HUES48 (cell line): ENCODE results near the gene TLDC2.

Experiments
- H3K27ac ChIP-seq: one replicate; pipeline ENCODE4 v1.7.0; 2013; ENCODE audit warnings: low read depth, low read length, inconsistent platforms
- H3K27me3 ChIP-seq: 2 replicates; pipeline ENCODE4 v1.6.1; 2013; ENCODE audit warnings: mild to moderate bottlenecking, low read length; ENCODE audit not compliant: control insufficient read depth, insufficient read depth
- H3K36me3 ChIP-seq: 2 replicates; pipeline ENCODE4 v1.6.1; 2013; ENCODE audit warnings: low read length; ENCODE audit not compliant: control insufficient read depth, insufficient read depth
- H3K4me1 ChIP-seq: 2 replicates; pipeline ENCODE4 v1.6.1; 2013; ENCODE audit warnings: mild to moderate bottlenecking, low read length; ENCODE audit not compliant: control insufficient read depth, insufficient read depth
- H3K4me3 ChIP-seq: 2 replicates; pipeline ENCODE4 v1.5.1; 2013; ENCODE audit warnings: mild to moderate bottlenecking, low read depth, low read length
- H3K9ac ChIP-seq: 2 replicates; pipeline ENCODE4 v1.6.1; 2013; ENCODE audit warnings: mild to moderate bottlenecking, low read depth, low read length, moderate library complexity
- H3K9me3 ChIP-seq: 2 replicates; pipeline ENCODE4 v1.6.1; 2013; ENCODE audit warnings: low read length; ENCODE audit not compliant: control insufficient read depth, insufficient read depth

TLDC2 gene

DNA sequence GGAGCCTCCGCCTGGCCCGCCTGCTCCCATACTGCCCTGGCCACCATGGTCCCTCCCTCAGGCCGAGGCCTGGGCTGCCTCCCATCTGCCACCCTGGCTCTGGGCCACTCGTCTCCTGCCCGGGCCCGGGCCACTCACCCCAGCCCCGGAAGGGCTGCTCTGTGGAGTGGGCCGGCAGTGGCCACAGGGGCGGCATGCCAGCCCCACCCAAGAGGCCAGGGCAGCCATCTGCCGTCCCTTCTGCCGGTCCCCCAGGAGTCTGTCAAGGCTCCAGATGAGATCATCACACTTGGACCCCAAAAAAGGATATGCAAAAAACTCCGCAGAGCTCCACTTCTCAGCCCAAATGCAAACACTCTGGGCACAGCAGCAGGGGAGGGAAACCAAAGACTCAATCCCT, 23.8 kb upstream of the TLDC2 start:
- H3K4me1 ChIP-seq, result no peaks in the 10 kb centered on the region; the same call in 1 of the 2 replicates
- no peak overlapping the region for H3K9ac ChIP-seq
- no peak overlapping the region for H3K4me3 ChIP-seq
- no peaks in the 10 kb centered on the region for H3K27me3 ChIP-seq
- no peak overlapping the region for H3K27ac ChIP-seq
- H3K9me3 ChIP-seq, result peaks cover 5% of the 10 kb centered on the region
- H3K36me3 ChIP-seq, result peaks cover 3% of the 10 kb centered on the region; the same call in 1 of the 2 replicates

DNA sequence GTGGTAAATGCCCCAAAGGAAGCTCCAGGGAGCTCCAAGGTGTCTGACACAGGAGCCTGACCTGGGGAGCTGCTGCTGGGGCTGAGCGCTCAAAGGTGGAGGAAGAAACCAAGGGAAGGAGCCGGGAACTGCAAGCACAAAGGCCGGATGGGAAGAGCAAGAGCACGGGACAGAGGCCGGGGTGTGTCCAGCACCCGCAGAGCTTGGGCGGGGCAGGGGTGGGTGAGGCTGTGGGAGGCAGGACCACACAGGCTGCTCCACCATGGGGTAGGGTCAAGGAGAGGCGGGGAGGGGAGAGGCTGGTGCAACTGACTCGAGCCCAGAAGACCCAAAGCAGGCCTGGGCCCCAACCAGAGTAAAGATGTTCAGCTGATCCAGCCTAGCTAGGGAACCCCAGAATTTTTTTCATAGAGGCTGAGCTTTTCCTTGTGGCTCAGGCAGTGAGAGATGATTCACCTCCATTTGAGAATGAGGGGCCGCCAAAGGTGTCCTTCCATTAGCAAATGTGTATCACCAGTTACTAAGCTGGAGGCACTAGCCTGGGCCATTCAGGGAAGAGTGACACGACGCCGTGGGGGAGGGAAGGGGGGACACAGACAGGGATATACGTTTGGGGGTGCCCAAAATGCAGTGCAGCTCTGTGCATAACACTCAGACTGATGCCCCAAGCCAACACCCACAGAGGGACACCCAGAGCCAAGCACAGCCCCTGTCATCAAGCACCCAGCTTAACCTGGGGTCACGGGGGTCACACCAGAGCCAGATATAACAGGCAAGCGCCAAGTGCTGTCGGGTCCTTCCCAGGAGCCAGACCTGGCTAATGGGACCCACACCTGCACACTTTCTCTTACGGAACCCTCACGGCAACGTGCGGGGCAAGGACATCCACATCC, 21.3 kb upstream of the TLDC2 start:
- H3K27me3 ChIP-seq, result no peaks in the 10 kb centered on the region
- H3K36me3 ChIP-seq, result peaks cover 10% of the 10 kb centered on the region
- H3K4me3 ChIP-seq, result no peak overlapping the region
- H3K27ac ChIP-seq, result no peak overlapping the region
- H3K4me1 ChIP-seq, result no peaks in the 10 kb centered on the region; the same call in 1 of the 2 replicates
- H3K9ac ChIP-seq, result no peak overlapping the region
- H3K9me3 ChIP-seq, result peaks cover 5% of the 10 kb centered on the region

DNA sequence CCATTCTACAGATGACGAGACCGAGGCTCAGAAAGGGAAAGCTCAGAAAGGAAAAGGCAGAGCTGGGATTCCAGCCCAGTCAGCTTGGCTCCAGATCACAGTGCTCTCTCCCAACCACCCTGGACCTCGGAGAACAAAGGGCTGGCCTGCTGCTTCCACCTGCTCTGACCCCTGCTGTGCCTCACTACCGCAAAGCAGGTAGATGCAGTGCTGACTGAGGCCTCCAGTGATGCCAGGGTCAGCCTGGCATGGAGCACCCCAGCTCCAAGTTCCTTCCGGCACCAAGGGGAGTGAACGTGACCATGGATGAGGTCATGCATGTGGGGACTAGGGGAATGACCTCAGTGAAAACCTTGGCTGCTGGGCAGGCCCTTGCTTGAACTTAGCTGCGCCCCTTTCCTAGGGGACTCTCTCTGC, 20.7 kb upstream of the TLDC2 start:
- H3K4me3 ChIP-seq, result no peak overlapping the region
- peaks cover 5% of the 10 kb centered on the region for H3K9me3 ChIP-seq
- H3K4me1 ChIP-seq, result no peaks in the 10 kb centered on the region; the same call in 1 of the 2 replicates
- no peak overlapping the region for H3K27ac ChIP-seq
- no peak overlapping the region for H3K9ac ChIP-seq
- H3K27me3 ChIP-seq, result no peaks in the 10 kb centered on the region
- peaks cover 10% of the 10 kb centered on the region for H3K36me3 ChIP-seq

DNA sequence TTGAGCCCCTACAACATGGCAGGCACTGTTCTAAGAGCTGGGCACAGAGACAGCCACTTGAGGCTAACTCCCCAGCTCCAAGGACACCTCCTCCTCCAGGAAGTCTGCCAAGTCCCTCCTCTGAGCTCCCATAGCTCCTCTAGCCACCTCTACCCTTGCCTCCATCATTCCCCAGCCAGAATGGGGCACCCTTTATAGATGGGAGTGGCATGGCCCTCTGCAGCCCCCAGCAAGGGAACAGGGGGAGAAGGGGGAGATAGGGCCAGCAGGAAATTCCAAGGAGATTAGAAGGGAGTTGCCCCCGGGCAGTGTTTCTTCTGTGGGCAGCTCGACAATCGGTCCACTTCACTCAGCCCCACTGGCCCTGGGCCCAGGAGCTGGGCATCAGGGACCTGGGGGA, 19.7 kb upstream of the TLDC2 start:
- no peaks in the 10 kb centered on the region for H3K27me3 ChIP-seq
- H3K9ac ChIP-seq, result no peak overlapping the region
- no peak overlapping the region for H3K27ac ChIP-seq
- no peak overlapping the region for H3K4me3 ChIP-seq
- H3K4me1 ChIP-seq, result no peaks in the 10 kb centered on the region; the same call in 1 of the 2 replicates
- peaks cover 13% of the 10 kb centered on the region for H3K36me3 ChIP-seq
- H3K9me3 ChIP-seq, result no peaks in the 10 kb centered on the region

DNA sequence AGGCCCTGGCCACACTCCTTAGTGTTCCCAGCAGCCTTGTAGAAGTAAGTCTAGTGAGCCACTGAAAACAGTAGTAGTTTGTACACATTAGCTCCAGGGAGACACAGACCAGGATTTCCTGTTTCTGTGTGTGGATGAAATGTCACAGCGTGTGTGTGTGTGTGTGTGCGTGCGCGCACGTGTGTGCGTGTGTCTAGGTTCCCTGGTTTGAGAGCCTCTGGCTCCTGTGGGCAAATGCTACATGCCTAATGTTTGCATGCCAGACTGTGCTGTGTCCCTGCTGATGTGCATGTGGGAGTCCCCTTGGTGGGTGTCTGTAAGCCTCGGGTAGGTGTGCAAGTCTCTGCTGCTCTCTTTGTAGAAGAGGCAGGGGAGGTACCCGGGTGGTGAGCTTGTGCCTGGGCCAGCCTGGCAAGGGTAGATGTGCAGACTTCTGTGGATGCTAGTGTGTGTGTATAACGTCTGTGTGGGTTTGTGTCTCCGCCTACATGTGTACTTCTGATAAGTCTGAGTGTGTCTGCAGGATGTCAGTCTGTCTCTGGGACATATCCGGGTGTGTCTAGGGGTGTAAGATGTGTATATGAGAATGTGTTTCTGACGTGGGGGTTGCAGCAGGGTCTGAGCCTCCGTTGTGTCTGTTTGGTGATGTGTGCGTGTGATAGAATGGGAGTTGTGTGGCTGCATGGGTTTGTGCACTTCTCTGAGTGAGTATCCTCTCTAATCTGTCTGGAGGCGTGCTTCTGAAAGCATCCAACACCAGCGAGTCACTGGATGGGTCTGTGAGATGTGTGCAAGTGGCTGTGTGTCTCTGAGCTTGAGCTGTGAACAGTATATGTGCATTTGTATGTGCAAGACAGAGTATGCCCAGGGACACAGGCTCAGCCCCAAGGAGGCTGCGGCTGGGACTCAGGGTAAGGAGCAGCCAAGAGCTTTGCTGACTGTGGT, 19.0 kb upstream of the TLDC2 start:
- no peak overlapping the region for H3K27ac ChIP-seq

DNA sequence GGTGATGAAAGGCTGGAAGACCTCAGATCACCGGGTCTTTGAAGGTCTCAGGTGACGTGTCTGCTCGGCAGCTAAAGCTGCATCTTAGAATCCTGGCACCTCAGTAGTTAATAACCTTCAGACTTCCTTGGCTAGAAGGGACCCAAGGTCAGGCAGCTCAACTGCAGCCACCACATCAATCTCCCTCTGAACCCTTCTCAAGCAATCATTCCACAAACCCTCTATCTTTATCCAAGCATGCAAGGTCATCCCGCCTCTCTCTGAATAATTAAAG, 16.7 kb upstream of the TLDC2 start:
- H3K4me3 ChIP-seq, result no peak overlapping the region
- H3K9ac ChIP-seq, result no peak overlapping the region
- H3K4me1 ChIP-seq, result peaks cover 6% of the 10 kb centered on the region
- H3K9me3 ChIP-seq, result no peaks in the 10 kb centered on the region
- no peak overlapping the region for H3K27ac ChIP-seq
- no peaks in the 10 kb centered on the region; the same call in 1 of the 2 replicates for H3K27me3 ChIP-seq
- peaks cover 13% of the 10 kb centered on the region for H3K36me3 ChIP-seq

More for the DNA sequence above, 19.0 kb upstream of the TLDC2 start:
- no peak overlapping the region for H3K4me3 ChIP-seq
- H3K9me3 ChIP-seq, result no peaks in the 10 kb centered on the region
- H3K9ac ChIP-seq, result no peak overlapping the region
- H3K36me3 ChIP-seq, result peaks cover 13% of the 10 kb centered on the region
- H3K27me3 ChIP-seq, result no peaks in the 10 kb centered on the region
- H3K4me1 ChIP-seq, result peaks cover 5% of the 10 kb centered on the region

DNA sequence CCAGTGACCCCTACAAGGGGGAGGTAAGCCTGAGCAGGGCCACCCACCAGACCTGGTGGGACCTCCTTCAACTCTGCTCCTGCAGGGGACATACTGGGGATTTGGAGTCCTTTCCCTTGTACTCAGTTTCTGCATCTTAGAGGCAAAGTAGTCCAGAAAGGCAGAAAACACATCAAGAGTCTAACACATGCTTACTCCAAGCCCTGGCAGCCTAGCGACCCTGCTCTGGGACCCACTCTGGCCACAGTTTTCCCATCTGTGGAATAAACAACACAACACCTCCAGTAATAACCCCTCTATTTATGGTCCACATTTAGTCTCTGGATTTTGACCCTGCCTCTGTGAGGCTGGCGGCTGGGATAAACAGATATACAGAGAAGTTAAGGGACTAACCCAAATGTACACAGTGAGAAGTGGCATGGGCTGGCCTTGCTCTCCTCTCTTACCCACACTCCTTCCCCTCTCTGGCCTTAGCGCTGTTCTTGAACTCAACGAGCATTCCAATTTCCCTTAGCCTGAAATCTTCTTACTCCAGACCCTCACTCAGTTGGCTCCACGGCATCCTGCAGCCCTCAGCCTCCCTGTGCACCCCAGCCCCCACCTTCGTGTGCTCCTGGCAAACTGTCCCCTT, 16.1 kb upstream of the TLDC2 start:
- no peak overlapping the region for H3K9ac ChIP-seq
- no peak overlapping the region for H3K4me3 ChIP-seq
- peaks cover 13% of the 10 kb centered on the region for H3K36me3 ChIP-seq
- H3K27ac ChIP-seq, result no peak overlapping the region
- peaks cover 10% of the 10 kb centered on the region for H3K4me1 ChIP-seq
- no peaks in the 10 kb centered on the region; the same call in 1 of the 2 replicates for H3K27me3 ChIP-seq
- no peaks in the 10 kb centered on the region for H3K9me3 ChIP-seq

DNA sequence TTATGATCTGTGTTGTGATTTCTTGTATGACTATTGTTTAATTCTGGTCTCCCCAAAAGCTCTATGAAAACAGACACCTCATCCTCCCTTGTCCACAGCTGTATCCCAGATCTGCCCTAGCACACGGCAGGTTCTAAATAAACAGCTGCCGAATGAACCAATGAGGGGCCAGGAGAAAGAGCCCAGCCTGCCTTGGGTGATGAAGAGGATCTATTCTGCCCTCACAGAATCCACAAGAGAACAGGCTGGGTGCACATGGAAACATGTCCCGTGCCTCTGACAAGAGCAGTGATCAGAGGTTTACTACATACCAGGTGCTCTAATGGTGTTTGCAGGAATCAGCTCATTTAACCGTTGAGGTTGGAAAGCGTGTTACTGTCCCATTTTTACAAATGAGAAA, 15.6 kb upstream of the TLDC2 start:
- no peak overlapping the region for H3K27ac ChIP-seq
- H3K4me3 ChIP-seq, result no peak overlapping the region
- no peaks in the 10 kb centered on the region for H3K9me3 ChIP-seq
- no peak overlapping the region for H3K9ac ChIP-seq
- peaks cover 15% of the 10 kb centered on the region for H3K4me1 ChIP-seq
- H3K36me3 ChIP-seq, result peaks cover 13% of the 10 kb centered on the region
- no peaks in the 10 kb centered on the region; the same call in 1 of the 2 replicates for H3K27me3 ChIP-seq

DNA sequence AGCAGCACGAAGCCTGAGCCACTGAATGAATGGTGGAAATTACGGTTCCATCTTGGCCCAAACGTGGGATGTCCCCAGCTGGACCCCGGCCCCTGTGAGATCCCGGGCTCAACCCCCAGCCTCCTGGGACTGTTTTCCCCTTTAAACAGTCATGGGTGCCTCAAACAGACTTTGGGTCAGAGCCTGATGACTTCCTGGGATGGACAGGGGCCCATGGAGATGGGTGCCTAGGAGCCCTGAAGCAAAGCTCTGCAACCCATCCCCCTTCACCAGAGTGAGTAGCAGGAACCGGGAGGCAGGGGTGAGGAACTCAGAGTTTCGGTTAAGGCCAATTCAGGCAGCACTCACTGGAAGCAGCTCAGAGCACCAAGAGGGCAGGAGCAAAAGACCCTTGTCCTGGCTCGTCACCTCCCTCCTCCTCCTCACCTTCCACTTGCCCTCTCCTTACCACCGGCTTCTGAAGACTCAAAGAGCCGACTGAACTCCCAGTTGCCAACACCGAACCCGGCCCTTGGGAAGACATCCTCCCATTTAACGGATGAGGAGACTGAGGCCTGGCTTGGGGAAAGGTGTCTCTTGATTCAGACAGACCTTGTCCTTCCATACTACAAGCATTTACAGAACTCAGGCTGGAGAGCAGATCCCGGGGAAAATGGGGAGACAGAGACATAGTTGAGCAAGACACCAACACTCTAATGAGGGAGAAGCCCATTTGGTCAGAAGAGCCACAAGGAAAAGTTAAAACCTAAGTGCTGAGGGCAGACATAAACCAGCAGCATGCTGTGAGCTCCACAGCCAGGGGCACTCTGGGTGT, 14.9 kb upstream of the TLDC2 start:
- Histone ChIP-seq H3K27ac (no peak overlapping the region), H3K9me3 (no peaks in the 10 kb centered on the region), H3K4me3 (0 out of 2 replicates have a peak overlapping the region, but pooled peaks have one; percentile 71), H3K27me3 (no peaks in the 10 kb centered on the region; the same call in 1 of the 2 replicates), H3K9ac (no peak overlapping the region), H3K4me1 (peaks cover 18% of the 10 kb centered on the region), H3K36me3 (peaks cover 13% of the 10 kb centered on the region)

DNA sequence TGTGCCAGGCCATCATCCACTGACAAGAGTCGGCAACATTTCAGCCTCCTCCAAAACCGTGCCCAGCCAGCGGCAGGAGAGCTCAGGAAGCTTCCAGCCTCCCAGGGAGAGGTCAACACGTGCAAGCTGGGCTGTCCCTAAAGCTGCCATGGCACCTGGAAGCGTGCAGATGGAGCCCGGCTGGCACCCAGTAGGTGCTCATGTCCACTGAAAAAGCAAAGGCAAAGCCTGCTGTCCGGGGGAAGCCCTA, 14.4 kb upstream of the TLDC2 start:
- Histone ChIP-seq H3K27ac (no peak overlapping the region), H3K4me1 (peaks cover 18% of the 10 kb centered on the region), H3K36me3 (peaks cover 13% of the 10 kb centered on the region), H3K9ac (no peak overlapping the region), H3K9me3 (no peaks in the 10 kb centered on the region), H3K27me3 (no peaks in the 10 kb centered on the region; the same call in none of the 2 replicates), H3K4me3 (peak overlapping the region; percentile 71)
